HG02870 (cell line): ENCODE results near the gene WDR59.

ENCODE experiments used
- ATAC-seq: cut with Tn5 transposase; IDR thresholded peaks from one replicate; pipeline ENCODE4 v1.9.1; 2021; ENCODE audit warnings: mild to moderate bottlenecking, moderate library complexity; ENCODE audit not compliant: unreplicated experiment

The WDR59 gene

DNA sequence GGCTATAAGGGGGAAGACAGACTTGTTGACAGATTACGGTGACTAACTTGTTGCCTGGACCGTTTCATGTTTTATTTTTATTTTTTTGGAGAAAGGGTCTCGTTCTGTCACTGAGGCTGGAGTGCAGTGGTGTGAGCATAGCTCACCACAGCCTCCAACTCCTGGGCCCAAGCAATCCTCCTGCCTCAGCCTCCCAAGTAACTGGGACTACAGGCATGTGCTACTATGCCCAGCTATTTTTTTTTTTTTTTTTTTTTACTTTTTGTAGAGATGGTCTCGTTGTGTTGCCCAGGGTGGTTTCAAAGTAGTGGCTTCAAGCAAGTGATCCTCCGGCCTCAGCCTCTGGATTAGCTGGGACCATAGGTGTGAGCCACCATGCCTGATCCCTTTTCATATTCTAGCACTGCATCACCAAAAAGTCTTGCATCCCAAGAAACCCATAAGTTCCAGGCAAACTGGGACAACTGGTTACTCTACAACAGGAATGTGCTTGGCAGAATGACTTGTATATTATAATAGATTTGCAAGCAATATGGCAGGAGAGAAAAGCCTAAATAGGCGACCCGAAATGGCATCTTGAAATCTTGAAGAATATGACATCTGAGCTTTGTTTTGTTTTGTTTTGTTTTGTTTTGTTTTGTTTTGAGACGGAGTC, 2.2 kb upstream of the WDR59 start:
- no peak for ATAC-seq

DNA sequence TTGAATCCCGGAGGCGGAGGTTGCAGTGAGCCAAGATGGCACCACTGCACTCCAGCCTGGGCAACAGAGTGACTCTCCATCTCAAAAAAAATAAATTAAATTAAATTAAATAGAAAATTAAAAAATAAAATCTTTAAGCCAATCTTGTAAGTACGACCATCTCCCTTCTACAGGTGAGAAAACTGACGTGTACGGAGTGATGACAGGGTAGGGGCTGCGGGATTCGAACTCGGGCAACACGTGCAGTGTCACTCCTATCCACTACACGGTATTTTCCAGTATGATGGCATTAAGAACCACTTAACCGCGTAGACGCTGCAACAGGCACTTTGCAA, 762 bp downstream of the WDR59 start:
- ATAC-seq, result no peak

DNA sequence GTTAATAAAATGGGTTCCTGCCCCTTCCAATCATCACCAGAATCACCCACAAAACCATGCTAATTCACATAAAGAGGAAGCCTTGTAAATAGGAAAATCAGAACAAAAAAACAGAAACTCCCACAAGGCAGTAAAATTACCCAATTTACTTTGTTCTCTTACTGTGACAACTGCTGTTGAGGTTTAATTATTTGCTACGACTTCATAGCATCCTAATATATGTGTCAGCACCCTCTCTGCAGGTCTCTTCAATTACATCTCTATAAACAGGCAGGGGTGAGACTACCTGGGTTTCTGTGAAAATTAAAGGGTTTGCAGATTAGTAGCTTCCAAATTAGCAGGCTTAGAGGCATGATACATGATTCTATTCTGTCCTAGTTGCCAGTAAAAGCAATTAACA, 2.7 kb downstream of the WDR59 start:
- ATAC-seq, result no peak

DNA sequence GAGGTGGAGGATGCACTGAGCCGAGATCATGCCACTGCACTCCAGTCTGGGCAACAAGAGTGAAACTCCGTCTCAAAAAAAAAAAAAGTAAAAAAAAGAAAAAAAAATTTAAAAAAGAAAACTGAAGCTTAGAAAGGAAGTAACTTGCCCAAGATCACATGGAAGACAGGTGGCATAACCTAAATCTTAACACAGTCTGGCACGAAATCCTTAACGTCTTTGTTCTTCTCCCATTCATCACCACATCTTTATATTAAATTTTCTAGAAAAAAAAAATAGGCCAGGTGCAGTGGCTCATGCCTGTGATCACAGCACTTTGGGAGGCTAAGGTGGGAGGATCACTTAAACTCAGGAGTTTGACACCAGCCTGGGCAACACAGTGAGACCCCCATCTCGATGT, 9.3 kb downstream of the WDR59 start:
- ATAC-seq, result no peak

DNA sequence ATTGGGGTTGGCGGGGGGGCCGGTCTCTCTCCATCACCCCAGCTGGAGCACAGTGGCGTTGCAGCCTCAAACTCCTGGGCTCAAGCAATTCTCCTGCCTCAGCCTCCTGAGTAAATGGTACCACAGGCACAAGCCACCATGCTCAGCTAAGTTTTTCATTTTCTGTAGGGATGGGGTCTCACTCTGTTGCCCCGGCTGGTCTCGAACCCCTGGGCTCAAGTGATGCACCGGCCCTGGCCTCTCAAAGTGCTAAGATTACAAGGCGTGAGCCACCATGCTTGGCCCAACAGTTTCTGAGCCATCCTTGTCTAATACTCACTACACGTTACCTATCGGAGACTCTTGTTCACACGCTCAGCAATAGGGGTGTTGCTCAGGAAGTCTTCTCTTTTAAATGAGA, 11.6 kb downstream of the WDR59 start:
- ATAC-seq, result no peak

DNA sequence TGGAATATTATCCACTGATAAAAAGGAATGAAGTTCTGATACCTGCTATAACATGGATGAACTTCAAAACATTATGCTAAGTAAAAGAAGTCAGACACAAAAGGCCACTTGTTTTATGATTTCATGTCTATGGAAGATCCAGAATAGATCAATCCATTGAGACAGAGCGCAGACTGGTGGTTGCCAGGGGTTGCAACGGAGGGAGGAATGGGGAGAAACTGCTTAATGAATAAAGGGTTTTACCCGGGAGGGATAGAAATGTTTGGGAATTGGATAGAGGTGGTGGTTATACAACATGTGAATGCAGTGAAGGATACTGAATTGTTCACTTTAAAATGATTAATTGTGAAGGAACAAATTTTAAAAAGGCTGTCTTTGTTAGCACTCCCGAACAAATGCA, 30.2 kb downstream of the WDR59 start:
- no peak for ATAC-seq

DNA sequence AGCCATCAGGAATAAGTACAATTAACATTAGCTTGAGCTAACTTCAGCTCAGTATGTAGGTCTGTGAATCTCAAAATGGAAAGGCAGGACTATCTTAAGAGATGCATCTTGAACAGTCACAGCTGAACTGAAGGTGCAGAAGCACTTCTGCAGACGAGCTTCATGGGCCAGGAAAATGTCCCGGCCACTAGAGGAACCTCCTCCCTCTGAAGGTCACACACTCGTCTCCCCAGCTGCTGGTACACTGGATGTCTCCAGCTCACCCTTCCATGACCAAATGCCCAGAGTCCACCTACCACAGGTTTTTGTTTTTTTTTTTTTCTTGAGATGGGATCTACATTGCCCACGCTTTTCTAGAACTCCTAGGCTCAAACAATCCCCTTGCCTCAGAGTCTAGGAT, 33.2 kb downstream of the WDR59 start:
- ATAC-seq, result no peak

DNA sequence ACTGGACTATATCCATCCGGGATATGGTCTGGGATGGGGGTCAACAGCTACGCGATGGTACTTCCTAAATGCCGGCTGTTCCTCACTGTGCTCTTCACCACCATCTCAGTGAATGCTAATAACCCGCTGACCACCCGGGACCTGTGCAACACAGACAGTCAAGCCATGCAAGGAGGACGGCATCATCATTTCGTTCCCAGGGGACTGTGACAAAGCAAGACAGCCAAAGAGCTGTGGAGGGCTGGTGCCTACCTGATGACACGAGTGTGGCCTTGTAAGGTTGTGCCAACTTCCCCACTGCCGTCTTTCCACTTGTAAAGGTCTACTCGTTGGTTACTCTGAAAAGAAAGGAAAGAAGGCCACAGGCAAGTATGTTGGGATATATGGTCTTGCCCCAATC, 33.7 kb downstream of the WDR59 start:
- ATAC-seq, result no peak

DNA sequence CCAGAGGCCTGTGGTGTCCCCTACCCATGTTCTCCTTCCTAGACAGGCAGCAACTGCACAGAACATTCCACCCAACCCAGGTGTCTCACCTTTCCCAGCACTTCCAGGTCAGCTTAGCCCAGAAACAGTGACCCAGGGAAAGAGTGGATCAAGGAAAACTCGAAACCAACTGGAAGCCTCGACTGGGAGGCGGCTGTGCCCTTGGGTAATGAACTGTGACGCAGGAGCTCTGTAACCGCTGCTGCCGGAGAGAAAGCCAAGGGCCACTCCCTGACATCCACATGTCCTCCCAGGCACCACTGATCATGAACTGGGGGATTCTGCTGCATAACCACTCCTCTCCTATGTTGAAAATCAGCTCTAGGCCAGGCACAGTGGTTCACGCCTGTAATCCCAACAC, 34.4 kb downstream of the WDR59 start:
- ATAC-seq, result no peak

DNA sequence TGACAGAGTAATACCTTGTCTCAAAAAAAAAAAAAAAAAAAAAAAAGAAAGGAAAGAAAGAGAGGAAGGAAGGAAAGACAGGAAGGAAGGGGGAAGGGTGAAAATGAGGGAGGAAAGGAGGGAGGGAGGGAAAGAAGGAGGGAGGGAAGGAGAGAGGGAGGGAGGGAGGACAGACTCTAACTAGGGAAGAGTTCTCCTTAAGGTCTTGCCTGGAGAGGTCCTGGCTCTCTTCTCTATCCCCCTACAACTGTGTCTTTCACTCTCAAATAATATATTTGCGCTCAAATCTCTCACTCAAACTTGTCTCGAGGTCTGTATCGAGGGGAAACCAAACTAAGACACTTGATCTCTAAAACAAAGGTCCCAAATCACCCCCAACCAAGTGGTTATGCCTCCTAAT, 35.6 kb downstream of the WDR59 start:
- ATAC-seq, result no peak

DNA sequence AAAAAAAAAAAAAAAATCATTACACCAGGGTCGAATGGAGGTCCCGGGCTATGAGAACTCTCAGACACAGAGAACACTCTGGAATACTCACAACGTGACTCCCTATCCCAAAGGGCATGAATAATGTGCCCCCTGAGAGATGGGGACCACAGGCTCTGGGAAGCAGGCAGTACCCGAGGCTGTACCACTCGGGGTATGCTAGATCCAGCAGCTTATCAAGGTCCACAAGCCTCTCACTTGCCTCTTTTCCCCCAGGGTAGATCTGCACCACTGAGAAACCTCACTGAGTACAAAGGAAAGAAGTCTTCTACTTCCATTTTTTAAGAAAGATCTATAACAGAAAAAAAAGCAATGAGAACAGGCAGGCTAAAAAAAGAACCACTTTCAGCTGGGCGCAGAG, 40.5 kb downstream of the WDR59 start:
- no peak for ATAC-seq

DNA sequence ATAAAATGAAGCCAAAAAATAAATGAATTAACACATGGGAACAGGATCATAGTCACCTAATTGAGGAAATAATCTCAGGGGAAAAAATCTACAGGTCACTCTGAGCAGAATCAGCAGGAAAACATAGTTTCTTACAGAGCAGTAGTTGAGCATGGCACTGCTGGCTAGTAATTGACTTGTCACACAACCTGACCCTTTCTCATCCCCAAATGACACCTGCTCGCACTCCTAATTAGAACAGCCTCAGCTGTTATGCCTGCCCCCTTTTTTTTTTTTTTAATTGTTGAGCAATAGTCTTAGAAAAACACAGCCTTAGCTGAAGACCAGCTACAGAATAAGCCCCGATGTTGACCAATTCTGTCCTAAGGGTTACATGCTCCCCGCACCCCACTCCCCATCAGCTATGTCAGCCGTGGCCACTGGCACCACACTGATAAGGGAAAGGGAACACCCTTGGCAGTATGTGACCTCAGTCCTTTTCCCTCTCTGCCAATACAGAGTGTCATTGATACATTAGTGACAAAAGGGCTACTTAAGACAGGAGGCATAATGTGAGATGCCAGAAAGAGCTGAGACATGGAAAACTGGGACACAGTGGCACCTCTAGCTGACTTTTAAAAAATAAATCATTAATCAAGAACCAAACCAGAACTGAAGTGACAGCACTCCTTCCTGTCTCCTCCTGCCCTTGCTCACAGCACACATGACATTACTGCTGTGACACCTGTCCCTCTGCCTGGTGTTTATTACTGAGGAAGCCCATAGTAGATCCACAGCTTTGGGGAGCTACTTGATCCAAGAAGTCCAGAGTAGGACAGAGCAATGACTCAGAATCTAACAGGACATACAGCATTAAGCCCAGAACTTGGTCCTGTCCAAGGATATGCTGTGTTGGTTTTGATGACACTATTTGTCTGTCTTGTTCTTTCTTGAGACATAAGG, 41.7 kb downstream of the WDR59 start:
- no peak for ATAC-seq

DNA sequence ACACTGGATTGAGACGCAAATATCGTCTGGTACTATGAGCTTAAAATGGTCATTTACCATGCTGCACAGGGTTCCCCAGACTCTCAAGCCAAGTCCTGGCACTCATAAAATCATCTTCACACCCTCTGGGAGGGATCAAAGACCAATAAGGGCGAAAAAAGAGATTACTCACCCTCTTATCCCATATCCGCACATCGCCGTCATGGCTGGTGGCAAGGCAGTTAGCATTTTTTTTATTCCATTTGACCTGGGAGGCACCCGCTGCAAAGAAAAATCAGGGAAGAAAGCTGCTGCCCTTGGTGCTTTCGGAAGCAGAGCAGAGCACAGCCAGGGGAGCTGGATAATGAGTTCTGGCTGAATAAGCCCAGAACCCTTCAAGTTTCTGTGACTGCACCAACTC, 42.4 kb downstream of the WDR59 start:
- no peak for ATAC-seq

DNA sequence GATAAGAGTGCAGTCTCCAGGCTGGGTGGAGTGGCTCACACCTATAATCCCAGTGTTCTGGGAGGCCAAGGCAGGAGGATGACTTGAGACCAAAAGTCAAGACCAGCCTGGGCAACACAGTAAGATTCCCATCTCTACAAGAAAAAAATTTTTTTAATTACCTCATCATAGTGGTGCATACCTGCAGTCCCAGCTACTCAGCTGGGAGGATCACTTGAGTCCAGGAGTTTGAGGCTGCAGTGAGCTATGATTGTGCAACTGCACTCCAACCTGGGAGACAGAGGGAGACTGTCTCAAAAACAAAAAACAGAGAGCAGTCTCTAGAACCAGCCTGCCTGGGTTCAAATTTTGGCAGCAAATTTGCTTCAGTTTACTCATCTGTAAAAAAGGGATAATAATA, 45.2 kb downstream of the WDR59 start:
- ATAC-seq, result no peak

DNA sequence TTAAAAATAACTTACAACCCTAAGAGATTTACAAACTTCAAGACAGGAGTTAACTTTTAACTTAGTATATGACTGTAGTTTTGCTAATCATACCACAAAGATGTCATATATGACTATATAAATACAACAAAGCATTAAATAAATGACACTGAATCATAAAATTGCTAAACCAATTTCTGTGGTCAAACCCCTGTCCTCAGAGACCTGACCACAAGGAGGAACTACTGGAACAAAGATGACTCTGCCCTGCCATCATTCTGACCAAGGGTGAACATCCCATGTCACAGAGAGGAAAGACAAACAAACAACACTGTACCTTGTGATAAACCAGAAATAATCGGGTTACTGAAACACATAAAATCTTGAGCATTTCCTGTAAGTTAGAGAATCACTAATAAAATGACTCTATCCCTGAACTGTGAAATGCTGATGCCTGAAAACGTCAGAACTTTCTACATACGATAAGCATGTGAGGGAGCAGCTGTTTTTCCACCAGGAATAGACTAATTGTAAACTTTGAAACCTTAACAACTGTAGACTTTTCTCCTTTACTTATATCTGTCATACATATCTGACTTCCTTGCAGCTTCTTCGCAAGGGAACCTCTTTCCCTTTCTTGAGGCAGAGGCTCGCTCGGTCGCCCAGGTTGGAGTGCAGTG, 47.9 kb downstream of the WDR59 start:
- ATAC-seq, result peak; percentile 89

DNA sequence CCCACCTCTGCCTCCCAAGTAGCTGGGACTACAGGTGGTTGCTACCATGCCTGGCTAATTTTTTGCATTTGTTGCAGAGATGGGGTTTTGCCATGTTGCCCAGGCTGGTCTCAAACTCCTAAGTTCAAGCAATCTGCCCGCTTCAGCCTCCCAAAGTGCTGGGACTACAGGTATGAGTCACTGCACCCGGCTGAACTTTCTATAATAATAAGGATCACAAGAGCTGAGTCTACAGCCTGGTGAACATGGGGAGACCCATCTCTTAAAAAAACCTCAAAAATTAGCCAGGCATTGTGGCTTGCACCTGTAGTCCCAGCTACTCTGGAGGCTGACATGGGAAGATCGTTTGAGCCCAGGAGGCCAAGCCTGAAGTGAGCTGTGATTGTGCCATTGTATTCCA, 53.5 kb downstream of the WDR59 start:
- no peak for ATAC-seq

DNA sequence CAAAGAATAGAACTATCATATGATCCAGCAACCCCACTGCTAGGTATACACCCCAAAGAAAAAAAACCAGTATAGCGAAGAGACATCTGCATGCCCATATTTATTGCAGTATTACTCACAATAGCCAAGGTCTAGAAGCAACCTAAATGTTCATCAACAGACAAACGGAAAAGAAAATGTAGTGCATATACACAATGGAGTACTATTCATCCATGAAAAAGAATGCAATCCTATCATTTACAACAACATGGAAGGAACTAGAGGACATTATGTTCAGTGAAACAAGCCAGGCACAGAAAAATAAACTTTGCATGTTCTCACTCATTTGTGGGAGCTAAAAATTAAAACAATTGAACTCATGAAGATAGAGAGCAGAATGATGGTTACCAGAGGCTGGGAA, 55.3 kb downstream of the WDR59 start:
- no peak for ATAC-seq

DNA sequence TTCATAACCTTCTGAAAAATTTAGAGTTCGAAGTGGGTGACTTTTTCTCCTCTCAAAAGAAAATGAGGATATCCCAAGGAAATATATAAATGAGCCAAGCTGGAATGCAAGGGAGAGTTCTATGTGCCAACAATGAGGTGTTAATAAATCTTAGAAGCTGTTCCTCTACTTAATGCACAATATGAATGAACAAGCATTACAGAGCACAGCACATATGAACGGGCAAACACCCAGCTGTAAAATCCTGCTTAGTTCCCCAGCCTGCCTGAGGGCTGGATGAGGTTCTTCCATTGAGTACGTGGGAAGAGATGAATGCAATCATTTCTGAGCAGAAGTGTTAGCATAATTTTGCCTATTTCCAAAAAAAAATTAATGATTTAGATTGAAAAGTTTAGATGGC, 58.1 kb downstream of the WDR59 start:
- no peak for ATAC-seq

DNA sequence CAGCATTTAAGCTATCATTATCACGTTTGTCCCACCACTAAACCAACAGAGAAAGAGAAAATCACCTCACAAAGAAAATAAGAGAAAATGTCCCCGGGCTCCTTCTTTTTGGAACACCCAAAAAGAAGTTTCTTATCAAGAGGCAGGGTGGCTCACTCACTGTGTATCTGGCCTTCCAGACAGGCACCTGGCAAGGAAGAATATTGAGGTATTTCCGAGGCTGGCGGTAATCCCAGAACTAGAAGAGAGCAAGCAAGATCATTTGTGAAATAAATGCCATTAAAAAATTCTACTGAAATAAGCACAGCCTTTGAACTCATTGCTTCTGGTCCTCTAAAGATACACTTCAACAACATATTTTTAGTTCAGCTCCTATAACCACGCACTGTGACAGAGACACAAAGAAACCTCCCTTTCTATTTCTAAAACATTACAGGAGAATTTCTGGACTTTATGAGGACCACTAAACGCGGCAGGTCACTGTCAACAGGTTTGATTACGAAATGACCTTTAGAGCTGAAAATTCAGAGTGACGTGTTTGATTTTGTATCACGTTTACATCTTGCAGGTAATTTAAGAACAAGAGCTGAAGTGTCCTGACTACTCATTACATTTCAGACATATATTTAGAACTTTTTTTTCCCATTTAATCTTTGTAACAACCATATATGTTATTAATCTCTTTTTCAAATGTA, 61.0 kb downstream of the WDR59 start:
- no peak for ATAC-seq

DNA sequence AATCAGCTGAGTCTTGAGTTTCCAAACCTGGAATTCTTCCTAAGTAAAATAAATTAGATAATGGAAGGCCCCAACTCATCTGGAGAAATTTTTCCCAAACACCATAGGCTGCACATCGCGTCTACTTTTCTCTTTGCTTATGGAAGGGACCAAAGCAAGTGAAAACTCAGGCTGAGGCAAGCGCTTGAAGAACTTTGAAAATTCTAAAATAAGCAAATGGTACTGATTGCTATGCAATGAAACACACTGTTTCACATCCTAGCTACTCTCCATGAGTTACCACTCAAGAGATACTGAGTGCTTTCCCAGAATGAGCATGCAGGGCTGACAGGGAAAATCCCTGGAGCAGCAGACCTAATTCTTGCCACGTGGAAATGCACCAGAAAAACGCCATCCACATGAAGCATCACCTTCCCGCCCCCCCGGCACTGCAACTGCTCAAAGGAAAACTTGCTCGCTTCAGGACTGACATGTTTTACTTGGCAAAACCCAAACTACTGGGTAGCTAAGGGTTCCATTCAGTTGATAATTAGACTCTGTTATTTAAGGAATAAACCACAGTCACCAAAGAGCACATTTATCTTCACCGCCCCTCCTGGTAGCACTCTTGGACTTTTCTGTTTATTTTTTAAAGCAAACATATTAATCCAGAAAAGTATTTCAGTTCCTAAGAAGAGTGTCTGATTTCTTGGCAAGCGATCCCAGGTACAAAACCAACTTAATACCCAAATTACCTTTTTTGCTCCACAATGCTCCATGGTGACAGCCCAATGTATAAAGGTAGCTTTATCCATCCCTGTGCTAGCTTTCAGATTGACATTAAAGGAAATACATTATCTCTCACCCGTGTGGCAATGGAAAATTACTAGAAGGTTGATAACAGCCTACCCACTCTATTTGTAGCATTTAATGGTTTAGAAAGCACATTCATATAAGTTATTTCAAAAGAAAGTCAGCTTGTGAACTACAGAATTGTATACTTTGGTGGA, 62.5 kb downstream of the WDR59 start:
- no peak for ATAC-seq
